ENCODE data around the gene YIF1A.
"Not testable (repeated sequence)": the region's sequence is repeated elsewhere in the genome, so short reads cannot be mapped to it uniquely, and the experiment has no call there.

The YIF1A gene

GRCh38 chr11:66284526-66285078 lies 4.3 kb downstream of the YIF1A start:
- no peak for DNase-seq

DNA sequence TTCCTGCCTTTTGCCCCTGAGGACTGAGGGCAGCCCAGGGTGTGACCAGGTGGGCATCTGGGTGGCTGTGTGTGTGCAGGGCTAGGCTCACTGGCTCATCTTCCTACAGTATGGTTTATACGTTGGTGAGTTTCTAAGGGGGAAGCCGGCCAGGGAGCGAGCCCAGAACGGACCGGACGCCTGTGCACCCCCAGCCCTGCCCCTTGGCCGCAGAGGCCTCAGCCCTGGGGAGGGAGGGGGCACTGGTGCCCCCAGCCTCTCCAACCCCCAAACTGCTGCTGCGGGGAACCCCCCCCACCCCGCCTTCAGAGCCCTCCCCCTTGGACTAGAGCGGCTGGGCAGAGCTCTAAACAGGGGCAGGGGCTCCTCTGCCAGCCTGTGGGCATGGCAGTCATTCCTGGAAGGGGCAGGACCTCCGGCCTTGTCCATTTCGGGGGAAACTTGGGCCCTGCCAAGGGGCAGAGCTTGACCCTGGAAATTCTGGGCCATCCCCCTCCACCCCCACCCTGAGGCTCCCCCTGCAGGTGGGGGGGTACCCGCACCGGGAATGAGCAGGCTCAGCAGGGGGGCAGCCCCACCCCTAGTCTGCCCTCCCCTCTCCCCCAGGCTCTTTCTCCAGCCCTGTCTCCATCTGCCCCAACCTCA lies 5.4 kb downstream of the YIF1A start:
- DNase-seq: no peak

DNA sequence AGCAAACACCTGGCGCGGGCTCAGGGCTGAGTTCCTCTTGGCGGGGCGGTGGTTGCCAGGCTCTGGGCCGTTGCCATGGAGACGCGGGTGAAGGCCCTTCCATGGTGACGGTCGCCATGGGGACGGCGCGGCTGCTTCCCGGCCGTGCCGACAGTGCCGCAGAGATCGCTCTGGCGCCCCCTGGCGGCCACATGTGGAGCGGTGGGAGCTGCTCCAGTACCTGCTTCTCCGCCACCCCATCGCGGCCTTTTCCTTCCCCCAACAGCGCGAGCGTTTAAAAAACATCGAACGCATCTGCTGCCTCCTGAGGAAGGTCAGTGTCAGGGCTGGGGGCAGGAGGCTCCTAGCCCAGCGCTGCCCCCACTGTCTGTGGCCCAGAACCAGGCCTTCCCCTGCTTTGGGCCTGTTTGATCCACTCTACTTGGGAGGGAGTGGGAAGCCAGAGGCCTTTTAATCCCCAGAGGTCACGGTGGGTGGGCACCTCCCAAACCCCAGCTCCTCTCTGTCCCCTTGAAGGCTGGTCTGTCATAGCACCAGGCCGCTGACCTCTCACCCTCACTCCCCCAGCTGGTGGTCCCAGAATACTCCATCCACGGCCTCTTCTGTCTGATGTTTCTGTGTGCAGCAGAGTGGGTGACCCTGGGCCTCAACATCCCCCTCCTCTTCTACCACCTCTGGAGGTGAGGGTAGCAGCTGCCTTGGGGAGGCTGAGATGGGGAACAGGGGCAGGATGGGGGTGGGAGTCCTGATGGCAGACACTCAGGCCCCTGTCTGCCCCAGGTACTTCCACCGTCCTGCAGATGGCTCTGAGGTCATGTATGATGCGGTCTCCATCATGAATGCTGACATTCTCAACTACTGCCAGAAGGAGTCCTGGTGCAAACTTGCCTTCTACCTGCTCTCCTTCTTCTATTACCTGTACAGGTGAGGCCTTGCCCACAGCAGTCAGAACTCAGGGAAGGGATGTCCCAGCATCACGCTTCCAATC lies 6.2 kb downstream of the YIF1A start:
- peak; percentile 80 for DNase-seq

GRCh38 chr11:66281776-66282467 lies 7.0 kb downstream of the YIF1A start:
- DNase-seq: no peak

GRCh38 chr11:66281001-66281400 lies 7.9 kb downstream of the YIF1A start:
- DNase-seq: no peak

GRCh38 chr11:66280428-66280827 lies 8.5 kb downstream of the YIF1A start:
- no peak for DNase-seq

DNA sequence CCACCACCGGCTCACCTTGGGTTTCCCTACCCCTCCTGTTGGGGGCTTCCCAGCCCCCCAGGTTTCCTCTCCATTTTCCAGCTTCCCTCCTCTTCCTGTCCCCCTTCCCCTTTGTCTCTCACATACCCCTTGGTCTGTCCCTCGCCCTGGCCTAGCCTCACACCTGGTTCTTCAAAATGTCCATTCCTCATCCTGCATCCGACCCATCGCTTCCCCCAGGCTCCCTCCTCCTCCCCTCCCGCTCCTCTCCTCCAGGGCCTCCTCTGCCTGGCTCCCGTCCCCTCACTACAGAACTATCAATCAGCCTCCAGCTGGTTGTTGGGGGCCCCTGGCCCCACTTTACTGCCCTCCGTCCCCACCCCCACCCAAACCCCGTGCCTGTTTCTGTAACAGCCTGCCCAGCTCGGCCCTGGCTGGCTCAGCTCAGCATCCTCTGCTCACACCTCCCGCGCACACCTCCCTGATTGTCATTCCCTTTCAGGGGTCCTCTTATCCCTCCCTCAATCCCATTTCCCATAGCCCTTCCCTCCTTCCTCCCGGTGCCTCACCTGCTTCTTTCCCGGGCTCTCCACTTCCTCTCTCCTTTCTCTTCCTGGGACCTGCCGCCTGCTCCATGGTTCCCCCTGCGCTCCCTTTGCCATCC lies 9.7 kb downstream of the YIF1A start:
- DNase-seq: no peak

DNA sequence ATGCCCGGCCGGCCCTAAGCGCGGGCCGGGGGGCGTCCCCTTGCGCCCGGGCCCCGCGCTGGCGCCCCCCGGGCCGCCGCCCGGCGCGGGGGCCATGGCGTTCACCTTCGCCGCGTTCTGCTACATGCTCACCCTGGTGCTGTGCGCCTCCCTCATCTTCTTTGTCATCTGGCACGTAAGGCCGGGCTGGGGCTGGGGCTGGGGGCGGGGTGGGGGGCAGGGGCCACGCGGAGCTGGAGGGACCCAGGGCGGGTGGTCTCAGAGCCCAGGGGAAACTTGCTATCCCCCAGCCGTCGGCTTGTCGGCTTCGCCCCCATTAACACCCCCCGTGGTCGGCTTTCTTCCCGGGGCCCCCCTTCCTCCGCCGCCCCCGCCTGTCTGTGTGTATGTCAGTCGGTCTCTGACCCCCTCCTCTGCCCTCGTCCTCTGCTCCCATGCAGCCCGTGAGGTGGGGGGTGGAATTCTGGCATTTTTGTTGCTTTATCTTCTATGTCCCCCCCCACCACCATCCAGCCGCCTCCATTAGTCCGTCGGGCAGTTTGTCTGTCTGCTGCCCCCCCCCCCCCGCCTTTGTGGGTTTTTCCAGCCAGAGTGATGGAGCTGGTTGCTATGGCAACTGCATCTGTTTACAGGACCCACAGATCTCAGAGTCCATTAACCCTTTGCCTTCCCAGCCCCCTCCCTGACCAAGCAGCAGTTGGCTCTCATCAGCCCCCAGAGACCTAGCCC lies 10.4 kb downstream of the YIF1A start:
- DNase-seq: no peak

DNA sequence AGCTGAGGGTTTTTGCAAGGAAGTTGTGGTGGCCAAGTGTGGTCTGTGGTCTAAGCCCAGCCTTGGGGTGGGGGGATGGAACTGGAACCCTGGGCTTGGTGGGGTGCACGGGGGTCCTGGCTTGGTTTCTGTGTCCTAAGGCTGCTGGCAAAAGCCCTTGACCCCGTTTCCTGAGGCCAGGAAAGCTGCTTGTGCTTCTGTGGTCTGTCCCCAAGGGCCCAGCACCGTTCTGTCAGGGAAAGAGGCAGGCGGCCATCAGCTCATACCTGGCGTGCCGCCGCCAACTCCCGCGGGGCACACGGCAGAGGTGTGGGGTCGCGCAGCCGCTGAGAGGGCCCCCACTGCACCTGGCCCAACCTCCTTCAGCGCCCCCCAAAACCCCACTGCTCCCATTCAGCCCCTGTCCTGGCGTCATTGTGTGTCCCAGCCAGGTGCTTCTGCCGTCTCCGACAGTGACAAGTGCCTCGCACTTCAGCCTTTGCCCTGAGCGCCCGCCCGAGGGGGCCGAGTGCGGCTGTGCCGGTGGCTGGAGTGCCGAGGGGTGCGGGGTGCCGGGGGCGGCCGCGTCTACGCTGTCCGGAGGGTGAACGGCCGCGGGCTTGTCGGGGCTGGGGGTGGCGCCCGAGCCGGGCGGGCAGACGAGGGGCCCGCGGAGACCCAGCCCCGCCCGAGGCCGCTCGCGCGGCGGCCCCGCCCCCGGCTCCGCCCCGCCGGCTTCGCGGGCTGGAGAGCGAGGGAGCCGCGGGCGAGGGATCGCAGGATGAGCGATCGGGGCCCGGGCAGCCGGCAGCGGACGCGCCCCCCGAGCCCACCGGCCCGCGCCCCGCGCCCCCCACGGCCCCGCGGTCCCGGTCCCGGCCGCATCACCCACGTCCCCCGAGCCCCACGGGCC lies 11.2 kb downstream of the YIF1A start, which contains the start of gene CNIH2:
Gene CNIH2, plus strand, starts transcription at position 705 of the 892 bp plus-strand sequence. CDS start 282 bp downstream, outside the sequence.
- no peak for DNase-seq

- not testable (repeated sequence) for DNase-seq
Observed at GRCh38 chr11:66277064-66277463, 11.9 kb downstream of the YIF1A start.

- DNase-seq: not testable (repeated sequence)
Observed at GRCh38 chr11:66276619-66277018, 12.3 kb downstream of the YIF1A start.

DNA sequence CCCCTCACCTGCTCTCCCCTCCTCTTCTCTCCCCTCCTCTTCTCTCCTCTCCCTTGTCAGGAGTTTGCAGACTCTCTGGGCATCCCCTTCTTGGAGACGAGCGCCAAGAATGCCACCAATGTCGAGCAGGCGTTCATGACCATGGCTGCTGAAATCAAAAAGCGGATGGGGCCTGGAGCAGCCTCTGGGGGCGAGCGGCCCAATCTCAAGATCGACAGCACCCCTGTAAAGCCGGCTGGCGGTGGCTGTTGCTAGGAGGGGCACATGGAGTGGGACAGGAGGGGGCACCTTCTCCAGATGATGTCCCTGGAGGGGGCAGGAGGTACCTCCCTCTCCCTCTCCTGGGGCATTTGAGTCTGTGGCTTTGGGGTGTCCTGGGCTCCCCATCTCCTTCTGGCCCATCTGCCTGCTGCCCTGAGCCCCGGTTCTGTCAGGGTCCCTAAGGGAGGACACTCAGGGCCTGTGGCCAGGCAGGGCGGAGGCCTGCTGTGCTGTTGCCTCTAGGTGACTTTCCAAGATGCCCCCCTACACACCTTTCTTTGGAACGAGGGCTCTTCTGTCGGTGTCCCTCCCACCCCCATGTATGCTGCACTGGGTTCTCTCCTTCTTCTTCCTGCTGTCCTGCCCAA lies 12.8 kb downstream of the YIF1A start:
- DNase-seq: no peak

DNA sequence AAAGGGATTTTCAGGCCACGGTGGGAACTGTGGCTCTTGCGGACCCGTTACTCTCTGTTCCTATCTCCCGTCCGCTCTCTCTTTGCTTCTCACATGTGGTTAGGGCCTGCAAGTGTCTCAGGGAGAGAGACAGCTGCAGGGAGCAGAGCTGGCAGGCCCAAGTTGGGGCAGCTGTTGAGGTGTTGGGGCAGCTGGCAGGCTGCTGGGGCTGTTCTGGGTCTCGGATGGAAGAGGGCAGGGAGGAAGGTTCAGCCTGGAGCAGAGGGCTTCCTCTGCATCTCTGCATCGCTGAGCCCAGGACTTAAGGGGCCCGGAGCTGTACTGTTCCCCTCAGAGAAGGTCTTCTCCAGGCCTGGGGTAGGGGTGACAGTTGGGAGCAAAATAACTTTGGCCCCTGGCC lies 13.5 kb downstream of the YIF1A start:
- no peak for DNase-seq

DNA sequence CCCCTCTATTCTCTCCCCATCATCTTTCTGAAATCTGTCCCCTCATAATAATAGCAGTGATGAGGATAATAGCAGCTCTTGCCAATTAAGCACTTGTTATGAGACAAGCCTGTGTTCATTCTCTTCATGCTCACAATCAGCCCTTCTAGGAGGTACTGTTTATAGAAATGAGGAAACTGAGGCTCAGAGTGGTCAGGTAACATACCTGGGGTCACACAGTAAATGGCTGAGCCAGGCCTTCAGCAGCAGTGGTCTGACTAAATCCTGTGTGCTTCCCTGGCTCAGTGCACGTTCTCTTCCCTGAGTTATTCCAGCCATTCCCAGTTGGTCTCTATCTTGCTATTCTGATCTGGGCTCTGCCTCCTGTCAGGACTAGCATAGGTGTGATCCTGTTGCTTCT lies 14.7 kb downstream of the YIF1A start:
- DNase-seq: no peak

GRCh38 chr11:66272596-66272995 lies 16.3 kb downstream of the YIF1A start:
- DNase-seq: no peak

- no peak for DNase-seq
Observed at GRCh38 chr11:66271816-66272215, 17.1 kb downstream of the YIF1A start.

- DNase-seq: no peak
Observed at GRCh38 chr11:66268952-66269905, 19.7 kb downstream of the YIF1A start.

GRCh38 chr11:66268244-66268951 lies 20.5 kb downstream of the YIF1A start, which contains the start of gene RAB1B:
TSS of gene RAB1B (plus strand) at chr11:66268639. CDS start at chr11:66268680, 41 bp downstream.
- DNase-seq: peak; percentile 99

Measured in amniotic stem cell (primary cell).